ENCODE measurements around the gene DYRK3.

DNA sequence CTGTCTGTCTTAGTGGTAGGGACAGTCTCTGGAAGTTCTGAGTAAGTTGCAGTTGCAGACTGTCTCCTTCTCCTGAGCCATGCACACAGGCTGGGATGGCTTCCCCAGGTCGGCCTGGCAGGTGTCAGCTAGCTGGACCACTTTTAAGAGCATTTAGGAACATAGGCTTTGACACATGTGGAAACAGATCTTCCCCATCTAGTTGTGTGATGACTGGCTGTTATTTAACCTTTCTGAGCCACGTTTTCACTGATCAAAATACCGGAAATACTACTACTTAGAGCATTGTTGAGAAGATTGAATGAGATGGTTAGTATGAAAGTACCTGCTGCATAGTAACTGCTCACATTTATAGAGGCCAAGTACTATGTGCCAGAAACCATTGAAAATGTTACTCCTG is 43.2 kb downstream of the DYRK3 start:
- TF ChIP-seq POLR2A (IDR thresholded peaks at IDR 0.05), result no peak
- TF ChIP-seq, protein P1, sequence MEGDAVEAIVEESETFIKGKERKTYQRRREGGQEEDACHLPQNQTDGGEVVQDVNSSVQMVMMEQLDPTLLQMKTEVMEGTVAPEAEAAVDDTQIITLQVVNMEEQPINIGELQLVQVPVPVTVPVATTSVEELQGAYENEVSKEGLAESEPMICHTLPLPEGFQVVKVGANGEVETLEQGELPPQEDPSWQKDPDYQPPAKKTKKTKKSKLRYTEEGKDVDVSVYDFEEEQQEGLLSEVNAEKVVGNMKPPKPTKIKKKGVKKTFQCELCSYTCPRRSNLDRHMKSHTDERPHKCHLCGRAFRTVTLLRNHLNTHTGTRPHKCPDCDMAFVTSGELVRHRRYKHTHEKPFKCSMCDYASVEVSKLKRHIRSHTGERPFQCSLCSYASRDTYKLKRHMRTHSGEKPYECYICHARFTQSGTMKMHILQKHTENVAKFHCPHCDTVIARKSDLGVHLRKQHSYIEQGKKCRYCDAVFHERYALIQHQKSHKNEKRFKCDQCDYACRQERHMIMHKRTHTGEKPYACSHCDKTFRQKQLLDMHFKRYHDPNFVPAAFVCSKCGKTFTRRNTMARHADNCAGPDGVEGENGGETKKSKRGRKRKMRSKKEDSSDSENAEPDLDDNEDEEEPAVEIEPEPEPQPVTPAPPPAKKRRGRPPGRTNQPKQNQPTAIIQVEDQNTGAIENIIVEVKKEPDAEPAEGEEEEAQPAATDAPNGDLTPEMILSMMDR (IDR thresholded peaks at IDR 0.05), result no peak
- TF ChIP-seq POLR2AphosphoS5 (IDR thresholded peaks at IDR 0.05; ENCODE audit: insufficient read depth in 1 of 2, low read depth in 1 of 2), result no peak

Measured in vagina (tissue), 2 donors.